NOMO-1 treated with dmso at 0.1 percent for 144 hours (cell line): ENCODE measurements around the gene RIN3.

Experiments used
- DNase-seq: peaks from one replicate; lab custom pipeline; 2025; ENCODE audit not compliant: unreplicated experiment; lab: John Stamatoyannopoulos, UW

RIN3 gene

GRCh38 chr14:92596331-92596907, 82.8 kb downstream of the RIN3 start:
- DNase-seq: no peak

GRCh38 chr14:92597906-92598905, 84.6 kb downstream of the RIN3 start:
- DNase-seq: peak; percentile 44

- DNase-seq: no peak
Observed at GRCh38 chr14:92599811-92600210, 86.2 kb downstream of the RIN3 start.

DNA sequence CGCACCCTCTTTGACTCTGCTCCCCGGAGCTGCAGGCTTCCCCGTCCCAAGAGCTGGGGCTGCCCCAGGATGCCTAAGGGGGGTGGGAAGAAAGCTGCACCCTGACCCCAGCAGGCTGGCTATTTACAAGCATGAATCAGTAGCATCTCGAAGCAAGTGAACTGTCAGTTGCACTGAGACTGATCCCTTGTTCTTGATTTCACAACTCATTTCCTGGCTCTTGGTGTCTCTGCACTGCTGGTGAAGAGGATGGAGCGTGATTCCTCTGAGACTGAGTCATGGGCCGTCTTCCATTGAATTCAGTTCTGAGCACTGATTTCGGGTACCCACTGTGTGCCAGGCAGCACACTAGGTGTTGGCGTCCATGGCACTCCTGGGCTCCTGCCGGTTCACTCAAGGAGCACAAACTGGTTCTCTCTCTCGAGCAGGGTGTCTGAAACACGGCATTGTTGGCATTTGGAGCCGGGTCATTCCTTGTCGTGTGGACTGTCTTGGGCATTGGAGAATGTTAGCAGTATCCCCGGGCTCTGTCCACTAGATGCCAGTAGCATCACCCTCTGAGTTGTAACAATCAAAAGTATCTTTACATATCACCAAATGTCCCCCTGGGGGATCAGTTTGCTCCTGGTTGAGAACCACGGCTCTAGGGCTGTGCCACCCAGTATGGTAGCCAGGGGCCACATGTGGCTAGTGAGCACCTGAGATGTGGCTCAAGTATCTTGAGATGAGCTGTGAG, 86.9 kb downstream of the RIN3 start:
- DNase-seq: peak; percentile 27

- no peak for DNase-seq
Observed at GRCh38 chr14:92601131-92601710, 87.6 kb downstream of the RIN3 start.

DNA sequence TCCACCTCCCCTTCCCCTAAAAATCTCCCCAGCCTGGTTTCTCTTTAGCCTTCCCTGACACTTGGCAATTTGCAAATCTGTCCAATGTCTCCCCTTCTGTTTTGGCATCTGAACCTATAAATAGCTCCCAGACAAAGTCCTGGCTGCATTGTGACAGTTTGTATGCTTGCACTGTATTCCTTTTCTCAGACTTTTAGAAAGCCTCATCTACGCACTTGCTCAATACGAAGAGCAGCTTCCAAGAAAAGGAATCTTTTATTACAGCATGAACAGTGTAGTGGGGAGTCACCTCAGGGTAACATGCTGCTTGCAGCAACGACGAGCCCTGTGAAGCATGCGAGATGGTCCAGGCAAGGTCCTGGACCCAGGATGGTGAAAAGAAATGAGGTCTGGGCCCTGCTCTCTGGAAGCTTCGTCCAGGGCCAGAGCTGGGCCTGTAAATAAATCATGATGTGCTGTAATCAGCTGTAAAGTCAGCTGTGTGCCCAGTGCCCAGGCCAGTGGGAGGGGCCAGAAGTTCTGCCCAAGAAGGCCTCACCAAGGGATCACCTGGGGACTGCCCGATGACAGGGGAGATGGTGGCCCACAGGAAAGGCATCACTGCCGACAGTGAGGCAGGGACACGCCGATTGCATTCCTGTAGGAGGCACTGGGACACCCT, 88.3 kb downstream of the RIN3 start:
- no peak for DNase-seq

GRCh38 chr14:92603309-92604242, 90.0 kb downstream of the RIN3 start:
- DNase-seq: no peak

DNA sequence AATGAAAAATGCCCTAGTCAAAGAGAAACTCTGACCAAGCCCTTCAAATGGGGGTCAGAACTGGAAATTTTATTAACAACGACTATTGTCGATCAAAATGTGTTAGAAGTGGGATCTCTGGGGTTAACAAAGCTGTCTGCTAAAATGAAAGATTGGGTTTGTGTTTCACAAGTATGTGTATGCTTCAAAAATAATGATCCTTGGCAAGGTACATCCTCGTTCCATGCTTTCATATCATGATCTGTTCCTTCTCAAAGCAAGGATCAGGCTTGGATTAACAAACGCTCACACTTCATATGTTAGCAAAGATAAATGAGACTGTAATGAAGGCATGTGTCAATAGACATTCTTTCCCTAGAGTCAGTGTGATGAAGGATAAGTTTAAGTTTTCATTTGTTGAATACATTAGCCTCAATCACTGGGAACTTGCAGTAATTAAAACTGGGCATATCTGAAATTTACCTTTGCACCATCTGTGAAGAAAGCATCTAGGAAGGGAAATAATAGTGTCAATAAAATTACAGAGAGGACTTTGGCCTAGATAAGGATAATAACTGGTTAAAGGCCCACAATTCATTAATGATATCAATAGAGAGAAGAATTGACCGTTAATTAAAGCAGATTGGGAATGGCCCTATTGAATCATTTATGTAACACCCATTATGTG, 91.8 kb downstream of the RIN3 start:
- DNase-seq: no peak

DNA sequence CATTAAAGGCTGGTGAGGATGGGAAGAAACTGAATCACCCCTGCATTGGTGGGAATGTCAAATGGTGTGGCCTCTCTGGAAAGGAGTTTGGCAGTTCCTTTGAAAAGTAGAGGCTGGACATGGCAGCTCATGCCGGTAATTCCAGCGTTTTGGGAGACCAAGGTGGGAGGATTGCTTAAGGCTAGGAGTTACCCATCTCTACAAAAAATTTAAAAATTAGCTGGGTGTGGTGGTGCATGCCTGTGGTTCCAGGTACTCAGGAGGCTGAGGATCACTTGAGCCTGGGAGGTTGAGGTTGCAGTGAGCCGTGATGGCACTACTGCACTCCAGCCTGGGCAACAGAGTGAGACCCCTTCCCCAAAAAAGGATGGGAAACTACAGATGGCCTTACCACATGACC, 93.7 kb downstream of the RIN3 start:
- no peak for DNase-seq

DNA sequence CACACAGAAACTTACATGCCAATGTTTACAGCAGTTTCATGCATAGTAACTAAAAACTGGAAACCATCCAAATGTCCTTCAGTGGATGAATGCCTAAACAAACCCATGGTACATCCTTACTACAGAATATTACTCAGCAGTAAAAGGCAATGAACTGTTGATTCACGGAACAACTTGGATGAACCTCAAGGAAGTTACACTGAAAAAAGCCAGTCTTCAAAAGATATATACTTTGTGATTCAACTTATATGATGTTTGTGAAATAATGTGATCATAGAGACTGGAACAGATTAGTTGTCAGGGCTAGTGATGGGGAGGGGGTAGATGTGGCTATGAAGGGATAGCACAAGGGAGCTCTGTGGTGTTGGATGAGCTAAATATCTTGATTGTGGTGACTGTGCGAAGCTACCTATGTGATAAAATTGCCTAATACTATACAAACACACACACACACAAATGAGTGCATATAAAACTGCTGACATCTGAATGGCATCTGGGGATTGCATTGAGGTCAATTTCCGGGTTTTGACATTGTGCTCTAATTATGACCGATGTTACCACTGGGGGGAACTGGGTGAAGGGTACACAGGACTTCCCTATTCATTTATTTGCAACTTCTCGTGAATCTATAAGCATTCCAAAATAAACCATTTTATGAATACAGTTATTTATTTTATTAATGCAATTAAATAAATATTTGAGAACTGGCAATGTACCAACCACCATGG, 94.3 kb downstream of the RIN3 start:
- no peak for DNase-seq

- no peak for DNase-seq
Observed at GRCh38 chr14:92609955-92610354, 96.4 kb downstream of the RIN3 start.

- DNase-seq: no peak
Observed at GRCh38 chr14:92610849-92611271, 97.3 kb downstream of the RIN3 start.

GRCh38 chr14:92613008-92613658, 99.6 kb downstream of the RIN3 start:
- DNase-seq: no peak

- DNase-seq: no peak
Observed at GRCh38 chr14:92613681-92614260, 100.2 kb downstream of the RIN3 start.

DNA sequence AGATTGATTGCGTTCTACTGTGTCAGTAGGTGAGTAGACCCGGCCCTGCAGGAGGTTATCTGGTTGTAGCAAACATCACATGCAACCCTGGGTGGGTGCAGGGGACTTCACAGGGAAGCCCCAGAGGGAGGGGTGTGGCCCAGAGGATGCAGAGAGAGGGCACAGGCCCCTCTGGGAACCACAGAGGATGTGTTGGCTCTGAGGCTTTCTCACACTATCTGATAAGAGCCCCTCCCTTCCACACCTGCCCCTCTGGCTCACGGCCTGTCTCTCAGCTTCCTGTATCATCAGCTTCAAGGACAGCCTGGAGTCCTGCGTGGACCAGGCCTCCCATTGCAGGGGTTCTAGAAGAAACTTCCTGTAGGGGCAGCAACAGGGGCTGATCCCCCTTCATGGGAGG, 101.9 kb downstream of the RIN3 start:
- DNase-seq: no peak

DNA sequence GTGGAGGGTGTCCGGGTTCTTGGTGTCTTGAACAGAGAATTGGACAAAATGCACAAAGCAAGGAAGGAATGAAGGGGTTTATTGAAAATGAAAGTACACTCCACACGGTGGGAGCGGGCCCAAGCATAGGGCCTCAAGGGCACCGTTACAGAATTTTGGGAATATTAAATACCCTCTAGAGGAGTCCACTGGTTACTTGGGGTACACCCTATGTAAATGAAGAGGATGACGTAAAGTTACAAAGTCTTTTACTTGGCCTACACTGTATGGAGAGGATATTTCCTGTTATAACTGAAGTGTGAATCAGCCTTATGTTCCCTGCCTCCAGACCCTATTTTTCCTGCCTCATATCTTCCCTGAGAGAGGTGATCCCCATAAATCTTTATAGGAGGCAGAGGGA, 102.6 kb downstream of the RIN3 start:
- no peak for DNase-seq

- no peak for DNase-seq
Observed at GRCh38 chr14:92617581-92617980, 104.0 kb downstream of the RIN3 start.
